ENCODE data around the gene TNNI3K. TPM values are rescaled to one million over a fixed set of nuclear protein-coding genes. Genes with fewer than 3 reads are reported as not detected.

Gene TNNI3K
- total and polyA plus RNA-seq, 10 of the 15 experiments (the other 5 are each of a cell fraction or from before 2014, with no cell fraction given): 0.14 to 1.6 (median 0.44) TPM; not detected in 4

DNA sequence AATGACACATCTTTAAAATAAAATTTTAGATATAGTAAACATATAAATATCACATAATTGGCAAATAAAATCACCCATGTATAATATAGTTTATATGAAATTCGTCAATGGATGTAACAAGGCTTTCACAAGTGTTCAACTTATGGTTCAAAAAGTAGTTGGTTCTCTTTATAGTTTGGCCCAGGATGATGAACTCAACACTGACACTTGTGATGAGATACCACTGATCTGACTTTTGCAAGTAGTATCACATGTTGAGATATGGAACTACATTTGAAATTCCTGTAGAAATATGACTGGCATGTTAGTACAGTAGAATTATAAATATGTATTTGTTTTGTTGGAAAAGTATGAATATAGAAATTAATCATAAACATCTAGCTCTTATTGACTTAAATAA is 1.8 kb downstream of the TNNI3K start:
- ChIA-PET CTCF (interaction anchor here (1.3 to 1.4 kb wide), 2 partner anchors 9 to 267 kb away, joined by 5 to 6 read pairs; no protein-coding TSS in a partner anchor), POLR2A (no interaction called here), RAD21 (ENCODE audit: unreplicated experiment) (no interaction called here), SMC1A (ENCODE audit: uncharacterized antibody, unreplicated experiment) (no interaction called here)
- H3K4me3 ChIP-seq: no peak overlapping the region
- no peak overlapping the region for H2AFZ ChIP-seq (ENCODE audit: control insufficient read depth, low read depth, low read length)
- H3K36me3 ChIP-seq (ENCODE audit: control insufficient read depth in 2 of 2, insufficient read depth in 2 of 2, low read length in 1 of 2): no peaks in the 10 kb centered on the region
- H3K9ac ChIP-seq (ENCODE audit: control insufficient read depth, insufficient read depth, low read length): no peak overlapping the region
- no peak overlapping the region for H3K4me2 ChIP-seq (ENCODE audit: control insufficient read depth, insufficient read depth)
- H3K27ac ChIP-seq (ENCODE audit: control insufficient read depth, insufficient read depth): no peak overlapping the region
- intact Hi-C loops (cut with micrococcal nuclease; ENCODE audit: unreplicated experiment): no loop called here
- H3K79me2 ChIP-seq (ENCODE audit: control insufficient read depth, insufficient read depth, low read length): no peaks in the 10 kb centered on the region
- BruUV-seq (replicated peaks): no TSS peak
- ATAC-seq (no peak), DNase-seq (ENCODE audit: low read depth, low spot score) (no peak), FAIRE-seq (no peak)
- H3K4me1 ChIP-seq (ENCODE audit: control insufficient read depth, insufficient read depth, low read length): no peaks in the 10 kb centered on the region
- WGBS (ENCODE audit: insufficient coverage, insufficient replicate concordance, low lambda C conversion rate, missing lambda C conversion rate): 5% methylated on average over 1 of the region's 1 CpG
- H4K20me1 ChIP-seq (ENCODE audit: control insufficient read depth, insufficient read depth): no peaks in the 10 kb centered on the region
- no peaks in the 10 kb centered on the region for H3K27me3 ChIP-seq (replicated peaks in 1 of 2; ENCODE audit: control insufficient read depth in 2 of 2, insufficient read depth in 2 of 2, low read length in 1 of 2)
- H3K9me3 ChIP-seq (replicated peaks; ENCODE audit: control insufficient read depth, insufficient read depth, low read length): no peaks in the 10 kb centered on the region
- in situ Hi-C loops (cut with MboI): no loop called here
- TF ChIP-seq HCFC1 (IDR thresholded peaks at IDR 0.05; ENCODE audit: low read length) (no peak), KAT2A (conservative IDR thresholded peaks at IDR 0.05; ENCODE audit: control insufficient read depth, low read depth, low read length) (no peak), MEF2B (IDR thresholded peaks at IDR 0.05; ENCODE audit: partially characterized antibody, poor library complexity, severe bottlenecking) (no peak), SREBF2 (IDR thresholded peaks at IDR 0.05; ENCODE audit: low read length) (no peak), KLF5 (IDR thresholded peaks at IDR 0.05; ENCODE audit: partially characterized antibody) (no peak), SUPT20H (IDR thresholded peaks at IDR 0.05; ENCODE audit: borderline replicate concordance, control insufficient read depth, low read depth, low read length) (no peak), RB1 (IDR thresholded peaks at IDR 0.05; ENCODE audit: borderline replicate concordance) (no peak)
- TF ChIP-seq, protein P1, sequence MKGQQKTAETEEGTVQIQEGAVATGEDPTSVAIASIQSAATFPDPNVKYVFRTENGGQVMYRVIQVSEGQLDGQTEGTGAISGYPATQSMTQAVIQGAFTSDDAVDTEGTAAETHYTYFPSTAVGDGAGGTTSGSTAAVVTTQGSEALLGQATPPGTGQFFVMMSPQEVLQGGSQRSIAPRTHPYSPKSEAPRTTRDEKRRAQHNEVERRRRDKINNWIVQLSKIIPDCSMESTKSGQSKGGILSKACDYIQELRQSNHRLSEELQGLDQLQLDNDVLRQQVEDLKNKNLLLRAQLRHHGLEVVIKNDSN (IDR thresholded peaks at IDR 0.05; ENCODE audit: borderline replicate concordance, extremely low read length, insufficient read depth, low read depth, low read length): no peak
- TF ChIP-seq, protein P2, sequence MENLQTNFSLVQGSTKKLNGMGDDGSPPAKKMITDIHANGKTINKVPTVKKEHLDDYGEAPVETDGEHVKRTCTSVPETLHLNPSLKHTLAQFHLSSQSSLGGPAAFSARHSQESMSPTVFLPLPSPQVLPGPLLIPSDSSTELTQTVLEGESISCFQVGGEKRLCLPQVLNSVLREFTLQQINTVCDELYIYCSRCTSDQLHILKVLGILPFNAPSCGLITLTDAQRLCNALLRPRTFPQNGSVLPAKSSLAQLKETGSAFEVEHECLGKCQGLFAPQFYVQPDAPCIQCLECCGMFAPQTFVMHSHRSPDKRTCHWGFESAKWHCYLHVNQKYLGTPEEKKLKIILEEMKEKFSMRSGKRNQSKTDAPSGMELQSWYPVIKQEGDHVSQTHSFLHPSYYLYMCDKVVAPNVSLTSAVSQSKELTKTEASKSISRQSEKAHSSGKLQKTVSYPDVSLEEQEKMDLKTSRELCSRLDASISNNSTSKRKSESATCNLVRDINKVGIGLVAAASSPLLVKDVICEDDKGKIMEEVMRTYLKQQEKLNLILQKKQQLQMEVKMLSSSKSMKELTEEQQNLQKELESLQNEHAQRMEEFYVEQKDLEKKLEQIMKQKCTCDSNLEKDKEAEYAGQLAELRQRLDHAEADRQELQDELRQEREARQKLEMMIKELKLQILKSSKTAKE (IDR thresholded peaks at IDR 0.05; ENCODE audit: low read depth, poor library complexity, severe bottlenecking): no peak
- TF ChIP-seq, protein P3, sequence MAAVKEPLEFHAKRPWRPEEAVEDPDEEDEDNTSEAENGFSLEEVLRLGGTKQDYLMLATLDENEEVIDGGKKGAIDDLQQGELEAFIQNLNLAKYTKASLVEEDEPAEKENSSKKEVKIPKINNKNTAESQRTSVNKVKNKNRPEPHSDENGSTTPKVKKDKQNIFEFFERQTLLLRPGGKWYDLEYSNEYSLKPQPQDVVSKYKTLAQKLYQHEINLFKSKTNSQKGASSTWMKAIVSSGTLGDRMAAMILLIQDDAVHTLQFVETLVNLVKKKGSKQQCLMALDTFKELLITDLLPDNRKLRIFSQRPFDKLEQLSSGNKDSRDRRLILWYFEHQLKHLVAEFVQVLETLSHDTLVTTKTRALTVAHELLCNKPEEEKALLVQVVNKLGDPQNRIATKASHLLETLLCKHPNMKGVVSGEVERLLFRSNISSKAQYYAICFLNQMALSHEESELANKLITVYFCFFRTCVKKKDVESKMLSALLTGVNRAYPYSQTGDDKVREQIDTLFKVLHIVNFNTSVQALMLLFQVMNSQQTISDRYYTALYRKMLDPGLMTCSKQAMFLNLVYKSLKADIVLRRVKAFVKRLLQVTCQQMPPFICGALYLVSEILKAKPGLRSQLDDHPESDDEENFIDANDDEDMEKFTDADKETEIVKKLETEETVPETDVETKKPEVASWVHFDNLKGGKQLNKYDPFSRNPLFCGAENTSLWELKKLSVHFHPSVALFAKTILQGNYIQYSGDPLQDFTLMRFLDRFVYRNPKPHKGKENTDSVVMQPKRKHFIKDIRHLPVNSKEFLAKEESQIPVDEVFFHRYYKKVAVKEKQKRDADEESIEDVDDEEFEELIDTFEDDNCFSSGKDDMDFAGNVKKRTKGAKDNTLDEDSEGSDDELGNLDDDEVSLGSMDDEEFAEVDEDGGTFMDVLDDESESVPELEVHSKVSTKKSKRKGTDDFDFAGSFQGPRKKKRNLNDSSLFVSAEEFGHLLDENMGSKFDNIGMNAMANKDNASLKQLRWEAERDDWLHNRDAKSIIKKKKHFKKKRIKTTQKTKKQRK (IDR thresholded peaks at IDR 0.05; ENCODE audit: low read depth, low read length): no peak
- TF ChIP-seq, protein P4, sequence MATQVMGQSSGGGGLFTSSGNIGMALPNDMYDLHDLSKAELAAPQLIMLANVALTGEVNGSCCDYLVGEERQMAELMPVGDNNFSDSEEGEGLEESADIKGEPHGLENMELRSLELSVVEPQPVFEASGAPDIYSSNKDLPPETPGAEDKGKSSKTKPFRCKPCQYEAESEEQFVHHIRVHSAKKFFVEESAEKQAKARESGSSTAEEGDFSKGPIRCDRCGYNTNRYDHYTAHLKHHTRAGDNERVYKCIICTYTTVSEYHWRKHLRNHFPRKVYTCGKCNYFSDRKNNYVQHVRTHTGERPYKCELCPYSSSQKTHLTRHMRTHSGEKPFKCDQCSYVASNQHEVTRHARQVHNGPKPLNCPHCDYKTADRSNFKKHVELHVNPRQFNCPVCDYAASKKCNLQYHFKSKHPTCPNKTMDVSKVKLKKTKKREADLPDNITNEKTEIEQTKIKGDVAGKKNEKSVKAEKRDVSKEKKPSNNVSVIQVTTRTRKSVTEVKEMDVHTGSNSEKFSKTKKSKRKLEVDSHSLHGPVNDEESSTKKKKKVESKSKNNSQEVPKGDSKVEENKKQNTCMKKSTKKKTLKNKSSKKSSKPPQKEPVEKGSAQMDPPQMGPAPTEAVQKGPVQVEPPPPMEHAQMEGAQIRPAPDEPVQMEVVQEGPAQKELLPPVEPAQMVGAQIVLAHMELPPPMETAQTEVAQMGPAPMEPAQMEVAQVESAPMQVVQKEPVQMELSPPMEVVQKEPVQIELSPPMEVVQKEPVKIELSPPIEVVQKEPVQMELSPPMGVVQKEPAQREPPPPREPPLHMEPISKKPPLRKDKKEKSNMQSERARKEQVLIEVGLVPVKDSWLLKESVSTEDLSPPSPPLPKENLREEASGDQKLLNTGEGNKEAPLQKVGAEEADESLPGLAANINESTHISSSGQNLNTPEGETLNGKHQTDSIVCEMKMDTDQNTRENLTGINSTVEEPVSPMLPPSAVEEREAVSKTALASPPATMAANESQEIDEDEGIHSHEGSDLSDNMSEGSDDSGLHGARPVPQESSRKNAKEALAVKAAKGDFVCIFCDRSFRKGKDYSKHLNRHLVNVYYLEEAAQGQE (IDR thresholded peaks at IDR 0.05; ENCODE audit: low read depth, low read length): no peak
- TF ChIP-seq, protein P5, sequence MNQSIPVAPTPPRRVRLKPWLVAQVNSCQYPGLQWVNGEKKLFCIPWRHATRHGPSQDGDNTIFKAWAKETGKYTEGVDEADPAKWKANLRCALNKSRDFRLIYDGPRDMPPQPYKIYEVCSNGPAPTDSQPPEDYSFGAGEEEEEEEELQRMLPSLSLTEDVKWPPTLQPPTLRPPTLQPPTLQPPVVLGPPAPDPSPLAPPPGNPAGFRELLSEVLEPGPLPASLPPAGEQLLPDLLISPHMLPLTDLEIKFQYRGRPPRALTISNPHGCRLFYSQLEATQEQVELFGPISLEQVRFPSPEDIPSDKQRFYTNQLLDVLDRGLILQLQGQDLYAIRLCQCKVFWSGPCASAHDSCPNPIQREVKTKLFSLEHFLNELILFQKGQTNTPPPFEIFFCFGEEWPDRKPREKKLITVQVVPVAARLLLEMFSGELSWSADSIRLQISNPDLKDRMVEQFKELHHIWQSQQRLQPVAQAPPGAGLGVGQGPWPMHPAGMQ (IDR thresholded peaks at IDR 0.05; ENCODE audit: borderline replicate concordance): no peak

Data from GM12878 (cell line).